H9 (cell line): ENCODE measurements around the gene DOHH. TPM values are rescaled to one million over a fixed set of nuclear protein-coding genes. Genes with fewer than 3 reads are reported as not detected.
A peak's percentile ranks its signal among the peaks of the same experiment; 100 is the strongest.

Experiments
- DNase-seq: peaks from one replicate; pipeline ENCODE4 v3.0.0-alpha.2; 2017
- H2AFZ ChIP-seq: one replicate; pipeline ENCODE4 v1.6.1; 2013; ENCODE audit warnings: mild to moderate bottlenecking, low read length, control low read depth, moderate library complexity
- H2AK5ac ChIP-seq: 2 replicates; pipeline ENCODE4 v1.6.1; 2013; ENCODE audit warnings: low read length, control low read depth, mixed read lengths; ENCODE audit not compliant: insufficient read length
- H2BK120ac ChIP-seq: one replicate; pipeline ENCODE4 v1.6.1; 2013; ENCODE audit warnings: low read depth, mild to moderate bottlenecking, low read length, control low read depth, inconsistent platforms; ENCODE audit not compliant: poor library complexity, severe bottlenecking
- H2BK12ac ChIP-seq: 2 replicates; pipeline ENCODE4 v1.6.1; 2013; ENCODE audit warnings: low read length, control low read depth, mixed read lengths, low read depth; ENCODE audit not compliant: insufficient read length
- H2BK15ac ChIP-seq: 2 replicates; pipeline ENCODE4 v1.6.1; 2013; ENCODE audit warnings: low read depth, low read length, control low read depth
- H2BK20ac ChIP-seq: one replicate; pipeline ENCODE4 v1.6.1; 2013; ENCODE audit warnings: low read depth, mild to moderate bottlenecking, low read length, control low read depth, inconsistent platforms; ENCODE audit not compliant: poor library complexity, severe bottlenecking
- H2BK5ac ChIP-seq: 2 replicates; pipeline ENCODE4 v1.6.1; 2013; ENCODE audit warnings: low read length, control low read depth, mixed read lengths; ENCODE audit not compliant: insufficient read length
- H3K14ac ChIP-seq: 2 replicates; pipeline ENCODE4 v1.6.1; 2013; ENCODE audit warnings: low read length, control low read depth; ENCODE audit not compliant: insufficient read depth
- H3K18ac ChIP-seq: 2 replicates; pipeline ENCODE4 v1.6.1; 2013; ENCODE audit warnings: low read depth, mild to moderate bottlenecking, mixed read lengths, low read length, control low read depth; ENCODE audit not compliant: insufficient read length
- H3K23ac ChIP-seq: 2 replicates; pipeline ENCODE4 v1.6.1; 2013; ENCODE audit warnings: low read length, control low read depth, mixed read lengths, low read depth; ENCODE audit not compliant: insufficient read length
- H3K23me2 ChIP-seq: 2 replicates; pipeline ENCODE4 v1.6.1; 2013; ENCODE audit warnings: low read depth, mild to moderate bottlenecking, mixed read lengths, low read length, control low read depth; ENCODE audit not compliant: insufficient read length, poor library complexity, severe bottlenecking
- H3K27ac ChIP-seq: 2 replicates; pipeline ENCODE4 v1.5.1; 2013; ENCODE audit warnings: low read length, control low read depth, mixed read lengths, low read depth; ENCODE audit not compliant: insufficient read length
- H3K27me3 ChIP-seq: 2 replicates; pipeline ENCODE4 v1.6.1; 2013; ENCODE audit warnings: low read length, control low read depth, inconsistent platforms; ENCODE audit not compliant: insufficient read depth
- H3K4ac ChIP-seq: 2 replicates; pipeline ENCODE4 v1.6.1; 2013; ENCODE audit warnings: low read depth, mild to moderate bottlenecking, control low read depth, inconsistent platforms, low read length, moderate library complexity
- H3K4me1 ChIP-seq: 2 replicates; pipeline ENCODE4 v1.6.1; 2013; ENCODE audit warnings: low read length, control low read depth, inconsistent platforms; ENCODE audit not compliant: insufficient read depth
- H3K4me2 ChIP-seq: 2 replicates; pipeline ENCODE4 v1.6.1; 2013; ENCODE audit warnings: low read length, control low read depth, mixed read lengths; ENCODE audit not compliant: insufficient read length, insufficient read depth
- H3K56ac ChIP-seq: 2 replicates; pipeline ENCODE4 v1.6.1; 2013; ENCODE audit warnings: low read depth, mild to moderate bottlenecking, mixed read lengths, low read length, control low read depth; ENCODE audit not compliant: insufficient read length
- H3K79me1 ChIP-seq: 2 replicates; pipeline ENCODE4 v1.6.1; 2013; ENCODE audit warnings: low read depth, mild to moderate bottlenecking, moderate library complexity, low read length, control low read depth, inconsistent platforms; ENCODE audit not compliant: insufficient read depth, poor library complexity, severe bottlenecking
- H3K79me2 ChIP-seq: 2 replicates; pipeline ENCODE4 v1.6.1; 2013; ENCODE audit warnings: low read length, control low read depth, inconsistent platforms; ENCODE audit not compliant: insufficient read depth
- H3K9ac ChIP-seq: 2 replicates; pipeline ENCODE4 v1.6.1; 2013; ENCODE audit warnings: low read length, control low read depth, mixed read lengths; ENCODE audit not compliant: insufficient read length; ENCODE audit errors: extremely low read depth
- H3K9me3 ChIP-seq: one replicate; pipeline ENCODE4 v1.6.1; 2013; ENCODE audit warnings: low read depth, low read length, inconsistent platforms; ENCODE audit not compliant: control insufficient read depth
- H3T11ph ChIP-seq: one replicate; pipeline ENCODE4 v1.6.1; 2013; ENCODE audit warnings: mild to moderate bottlenecking, low read length, control low read depth, inconsistent platforms
- H4K20me1 ChIP-seq: one replicate; pipeline ENCODE4 v1.6.1; 2013; ENCODE audit not compliant: control insufficient read depth, insufficient read length, insufficient read depth
- H4K5ac ChIP-seq: 2 replicates; pipeline ENCODE4 v1.6.1; 2013; ENCODE audit warnings: low read depth, mild to moderate bottlenecking, mixed read lengths, low read length, control low read depth; ENCODE audit not compliant: insufficient read length
- H4K8ac ChIP-seq: replicated peaks from 2 replicates; pipeline ENCODE4 v1.6.1; 2013; ENCODE audit warnings: low read length, control low read depth, mixed read lengths, low read depth; ENCODE audit not compliant: insufficient read length
- H4K91ac ChIP-seq: 2 replicates; pipeline ENCODE4 v1.6.1; 2013; ENCODE audit warnings: low read depth, mild to moderate bottlenecking, moderate library complexity, mixed read lengths, low read length, control low read depth; ENCODE audit not compliant: insufficient read length
- H3K27ac Mint-ChIP-seq, 3 experiments: 2 replicates in 2 of 3; 3 replicates in 1 of 3; pipeline ENCODE4 v1.8.0; 2020 to 2021; ENCODE audit warnings: mixed read lengths in 3 of 3, mild to moderate bottlenecking in 1 of 3, moderate library complexity in 1 of 3
- H3K27me3 Mint-ChIP-seq: 2 replicates; pipeline ENCODE4 v1.8.0; 2021; ENCODE audit warnings: low read depth, mild to moderate bottlenecking, moderate library complexity, mixed read lengths
- H3K36me3 Mint-ChIP-seq, 3 experiments: 2 replicates in 2 of 3; 3 replicates in 1 of 3; pipeline ENCODE4 v1.8.0; 2020 to 2021; ENCODE audit warnings: low read depth in 3 of 3, mixed read lengths in 3 of 3; ENCODE audit not compliant: insufficient read depth in 1 of 3
- H3K4me1 Mint-ChIP-seq, 2 experiments: 2 replicates each; pipeline ENCODE4 v1.8.0; 2020; ENCODE audit warnings: mixed read lengths in 2 of 2
- H3K4me3 Mint-ChIP-seq, 2 experiments: 2 replicates in 1 of 2; 3 replicates in 1 of 2; pipeline ENCODE4 v1.8.0; 2020 to 2021; ENCODE audit warnings: mild to moderate bottlenecking in 2 of 2, mixed read lengths in 2 of 2, moderate library complexity in 1 of 2
- H3K9me3 Mint-ChIP-seq, 2 experiments: 2 replicates in 1 of 2; 3 replicates in 1 of 2; pipeline ENCODE4 v1.8.0; 2020; ENCODE audit warnings: mild to moderate bottlenecking in 2 of 2, mixed read lengths in 2 of 2, moderate library complexity in 1 of 2
- WGBS: extraction: QIAGEN DNeasy Blood & Tissue Kit; methylation state at CpG from one replicate; pipeline ENCODE4 v1.1.7; 2013; ENCODE audit warnings: missing lambda C conversion rate, low lambda C conversion rate, mixed read lengths; ENCODE audit not compliant: insufficient read length; ENCODE audit errors: extremely low coverage; 5-methylcytosine and 5-hydroxymethylcytosine counted together
- total RNA-seq: library from RNA; stranded (reverse); gene quantifications from 2 replicates; pipeline ENCODE4 v1.2.1, GENCODE V29; 2021
- TF ChIP-seq, protein P1 (sequence below): fragments of 200-600 bp; sonication (generic); conservative IDR thresholded peaks from 3 replicates; pipeline ENCODE4 v1.8.0; 2021; ENCODE audit warnings: antibody characterized with exemption, mild to moderate bottlenecking

Gene DOHH
- total RNA-seq, 1 experiment from 2014 or later = 16.5 TPM

GRCh38 chr19:3518255-3518654, 17.8 kb upstream of the DOHH start:
- DNase-seq = peak; percentile 68
- Histone ChIP-seq H3K9me3 (no peaks in the 10 kb centered on the region), H3K9ac (no peak overlapping the region), H3K23me2 (no peaks in the 10 kb centered on the region), H2BK12ac (no peak overlapping the region), H4K20me1 (no peaks in the 10 kb centered on the region), H3K4me2 (peak overlapping the region; percentile 17), H2BK20ac (no peak overlapping the region), H4K5ac (no peak overlapping the region), H3K23ac (no peak overlapping the region), H2BK5ac (no peak overlapping the region), H3T11ph (no peak overlapping the region), H2AK5ac (no peak overlapping the region), H4K91ac (no peak overlapping the region), H4K8ac (no peak overlapping the region), H3K4me1 (peaks cover 3% of the 10 kb centered on the region; the same call in 1 of the 2 replicates), H2AFZ (no peak overlapping the region), H3K56ac (no peak overlapping the region), H3K27me3 (no peaks in the 10 kb centered on the region), H3K4ac (no peak overlapping the region), H2BK120ac (no peak overlapping the region), H2BK15ac (no peak overlapping the region), H3K27ac (no peak overlapping the region), H3K18ac (peak overlapping the region; percentile 19), H3K79me2 (no peaks in the 10 kb centered on the region; the same call in 1 of the 2 replicates), H3K79me1 (no peaks in the 10 kb centered on the region), H3K14ac (no peak overlapping the region)
- no peaks in the 10 kb centered on the region; a peak in 1 of 5 replicates for H3K9me3 Mint-ChIP-seq
- no peaks in the 10 kb centered on the region; the same call in 1 of the 2 replicates for H3K27me3 Mint-ChIP-seq
- peak overlapping the region; percentile 38 to 69 for H3K4me3 Mint-ChIP-seq
- H3K4me1 Mint-ChIP-seq = peaks cover 36 to 45% of the 10 kb centered on the region in 2 experiments
- peaks cover 2 to 11% (median 10%) of the 10 kb centered on the region in 3 experiments; a peak in 5 of 7 replicates for H3K36me3 Mint-ChIP-seq
- H3K27ac Mint-ChIP-seq = peak overlapping the region; percentile 63 to 91 (median 83); a peak in 6 of 7 replicates
- no CpG with 5 or more reads among the region's 10 CpGs for WGBS
- TF ChIP-seq, protein P1, sequence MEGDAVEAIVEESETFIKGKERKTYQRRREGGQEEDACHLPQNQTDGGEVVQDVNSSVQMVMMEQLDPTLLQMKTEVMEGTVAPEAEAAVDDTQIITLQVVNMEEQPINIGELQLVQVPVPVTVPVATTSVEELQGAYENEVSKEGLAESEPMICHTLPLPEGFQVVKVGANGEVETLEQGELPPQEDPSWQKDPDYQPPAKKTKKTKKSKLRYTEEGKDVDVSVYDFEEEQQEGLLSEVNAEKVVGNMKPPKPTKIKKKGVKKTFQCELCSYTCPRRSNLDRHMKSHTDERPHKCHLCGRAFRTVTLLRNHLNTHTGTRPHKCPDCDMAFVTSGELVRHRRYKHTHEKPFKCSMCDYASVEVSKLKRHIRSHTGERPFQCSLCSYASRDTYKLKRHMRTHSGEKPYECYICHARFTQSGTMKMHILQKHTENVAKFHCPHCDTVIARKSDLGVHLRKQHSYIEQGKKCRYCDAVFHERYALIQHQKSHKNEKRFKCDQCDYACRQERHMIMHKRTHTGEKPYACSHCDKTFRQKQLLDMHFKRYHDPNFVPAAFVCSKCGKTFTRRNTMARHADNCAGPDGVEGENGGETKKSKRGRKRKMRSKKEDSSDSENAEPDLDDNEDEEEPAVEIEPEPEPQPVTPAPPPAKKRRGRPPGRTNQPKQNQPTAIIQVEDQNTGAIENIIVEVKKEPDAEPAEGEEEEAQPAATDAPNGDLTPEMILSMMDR = no peak
